ENCODE results near the gene RAB9A. TPM values are rescaled to one million over a fixed set of nuclear protein-coding genes. Genes with fewer than 3 reads are reported as not detected.

RAB9A gene
- total and polyA plus RNA-seq, 3 donors from 2014 or later = 12.9 to 13.2 (median 13.1) TPM

GRCh38 chrX:13695601-13696115 is 6.7 kb downstream of the RAB9A start:
- WGBS, 2 donors = 88 to 92% methylated on average over 4 of the region's 4 CpGs

DNA sequence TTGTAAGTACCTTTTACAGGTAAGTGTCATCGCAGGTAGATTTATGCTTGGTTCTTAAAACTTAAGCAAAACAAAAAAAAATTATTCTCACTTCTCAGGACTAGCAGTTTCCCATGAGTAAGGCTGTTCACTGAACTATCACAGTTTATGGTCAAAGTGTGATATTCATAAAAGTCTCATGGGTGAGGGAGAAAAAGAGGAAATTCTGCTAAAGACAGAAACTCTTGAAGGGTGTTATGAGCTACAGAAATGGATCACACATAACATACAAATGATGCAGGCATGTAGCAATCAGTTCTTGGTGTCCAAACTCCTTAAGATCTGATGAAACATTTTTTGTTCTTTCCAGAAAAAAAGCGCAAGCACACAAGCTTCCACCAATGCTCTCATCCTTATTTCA is 8.5 kb downstream of the RAB9A start:
- Histone ChIP-seq H3K4me3 (no peak overlapping the region), H3K4me1 (no peaks in the 10 kb centered on the region), H3K36me3 (ENCODE audit: low read depth, missing control alignments) (no peaks in the 10 kb centered on the region), H3K9me3 (no peaks in the 10 kb centered on the region), H3K27me3 (no peaks in the 10 kb centered on the region), H3K27ac (no peak overlapping the region)
- 96 to 97% methylated on average over 2 of the region's 2 CpGs for WGBS, 2 donors
- no peak for TF ChIP-seq POLR2A (IDR thresholded peaks at IDR 0.05)
- TF ChIP-seq CTCF (IDR thresholded peaks at IDR 0.05) = no peak
- intact Hi-C loops (cut with DNase I; ENCODE audit: low total_unique reads) = no loop called here
- DNase-seq = no peak

More at GRCh38 chrX:13695601-13696115, 6.7 kb downstream of the RAB9A start:
- Histone ChIP-seq H3K27me3 (no peaks in the 10 kb centered on the region), H3K4me3 (no peak overlapping the region), H3K4me1 (peaks cover 2% of the 10 kb centered on the region), H3K36me3 (ENCODE audit: low read depth, missing control alignments) (no peaks in the 10 kb centered on the region), H3K9me3 (no peaks in the 10 kb centered on the region), H3K27ac (no peak overlapping the region)
- TF ChIP-seq CTCF (IDR thresholded peaks at IDR 0.05) (no peak), POLR2A (IDR thresholded peaks at IDR 0.05) (no peak)
- intact Hi-C loops (cut with DNase I; ENCODE audit: low total_unique reads) = no loop called here
- DNase-seq = no peak

DNA sequence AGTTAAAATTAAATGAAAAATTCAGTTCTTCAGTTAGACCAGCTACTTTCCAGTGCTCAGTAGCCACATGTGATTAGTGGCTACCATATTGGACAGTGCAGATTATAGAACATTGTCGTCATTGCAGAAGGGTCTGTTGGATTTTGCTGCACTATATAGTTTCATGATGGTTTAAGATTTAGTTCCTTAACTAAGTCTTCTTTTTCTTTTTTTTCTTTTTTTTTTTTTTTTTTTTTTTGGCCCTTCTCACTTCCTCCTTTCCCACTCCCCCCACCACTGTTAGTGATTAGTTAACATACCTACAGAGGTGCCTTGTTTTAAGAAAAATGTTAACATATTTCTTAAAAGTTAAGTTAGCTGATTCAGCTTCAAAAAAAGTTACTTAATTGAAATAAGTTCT is 9.0 kb downstream of the RAB9A start:
- intact Hi-C loops (cut with DNase I; ENCODE audit: low total_unique reads) = no loop called here
- Histone ChIP-seq H3K4me3 (no peak overlapping the region), H3K9me3 (no peaks in the 10 kb centered on the region), H3K27ac (no peak overlapping the region), H3K27me3 (no peaks in the 10 kb centered on the region), H3K4me1 (no peaks in the 10 kb centered on the region), H3K36me3 (ENCODE audit: low read depth, missing control alignments) (no peaks in the 10 kb centered on the region)
- no peak for DNase-seq
- TF ChIP-seq POLR2A (IDR thresholded peaks at IDR 0.05) (no peak), CTCF (IDR thresholded peaks at IDR 0.05) (no peak)
- 89 to 100% methylated on average over 1 of the region's 1 CpG for WGBS, 2 donors

DNA sequence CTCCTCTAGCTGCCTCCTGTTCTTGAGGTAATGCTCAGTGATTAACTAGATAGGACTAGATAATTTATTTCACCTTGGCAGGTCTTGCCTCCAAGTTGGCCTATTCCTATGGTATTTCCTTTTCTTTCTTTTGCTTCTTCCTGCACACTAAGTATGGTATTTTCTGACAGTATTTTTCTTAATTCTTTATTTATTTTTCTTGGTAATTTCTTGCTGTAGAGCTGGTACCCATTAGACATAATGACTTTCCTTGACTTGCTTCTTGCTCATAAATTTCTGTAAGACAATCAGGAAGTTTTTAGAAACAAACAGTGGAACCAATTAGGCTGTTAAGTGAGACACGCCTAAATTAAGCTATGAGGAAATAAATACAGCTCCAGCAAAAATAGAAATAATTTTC is 9.5 kb downstream of the RAB9A start:
- H3K9me3 ChIP-seq = no peaks in the 10 kb centered on the region
- intact Hi-C loops (cut with DNase I; ENCODE audit: low total_unique reads) = no loop called here
- no peaks in the 10 kb centered on the region for H3K4me1 ChIP-seq
- H3K4me3 ChIP-seq = no peak overlapping the region
- 47 to 75% methylated on average over 1 of the region's 1 CpG for WGBS, 2 donors
- H3K36me3 ChIP-seq (ENCODE audit: low read depth, missing control alignments) = no peaks in the 10 kb centered on the region
- no peaks in the 10 kb centered on the region for H3K27me3 ChIP-seq
- no peak for DNase-seq
- H3K27ac ChIP-seq = no peak overlapping the region
- TF ChIP-seq CTCF (IDR thresholded peaks at IDR 0.05) (no peak), POLR2A (IDR thresholded peaks at IDR 0.05) (no peak)

DNA sequence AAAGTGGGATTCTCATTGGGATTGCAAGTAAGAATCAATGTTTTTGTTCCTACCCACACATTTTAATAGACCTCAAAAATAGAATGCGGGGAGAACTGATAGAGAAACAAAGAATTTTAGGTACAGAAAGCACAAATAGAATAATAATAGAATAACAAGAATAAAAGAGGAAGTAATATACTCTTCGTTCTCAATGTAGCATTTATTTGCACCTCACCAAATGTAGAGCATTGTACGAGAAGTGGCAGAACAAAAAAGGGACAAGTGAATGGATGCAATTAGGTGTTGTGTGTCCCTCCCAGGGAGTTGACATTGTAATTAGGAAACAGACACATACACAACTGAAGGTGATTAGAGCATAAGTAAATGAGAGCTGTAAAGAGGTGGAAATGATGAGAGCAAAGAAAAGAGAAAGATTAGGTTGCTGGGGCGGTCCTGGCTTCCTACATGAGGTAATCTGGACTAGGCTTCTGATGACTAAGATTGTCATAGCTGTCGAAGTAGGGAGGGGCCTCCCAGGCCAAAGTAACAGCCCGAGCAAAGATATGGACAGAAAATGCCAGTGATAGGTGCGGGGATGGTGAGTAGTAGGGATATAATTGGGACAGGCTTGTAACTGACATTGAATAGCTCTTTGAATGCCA is 10.4 kb downstream of the RAB9A start:
- no peak for TF ChIP-seq POLR2A (IDR thresholded peaks at IDR 0.05)
- TF ChIP-seq CTCF (IDR thresholded peaks at IDR 0.05) = no peak
- Histone ChIP-seq H3K4me1 (no peaks in the 10 kb centered on the region), H3K4me3 (no peak overlapping the region), H3K9me3 (no peaks in the 10 kb centered on the region), H3K36me3 (ENCODE audit: low read depth, missing control alignments) (no peaks in the 10 kb centered on the region), H3K27me3 (no peaks in the 10 kb centered on the region), H3K27ac (no peak overlapping the region)
- WGBS, 2 donors = 54 to 68% methylated on average over 7 of the region's 7 CpGs
- DNase-seq = no peak
- intact Hi-C loops (cut with DNase I; ENCODE audit: low total_unique reads) = no loop called here

Data from testis (tissue), 3 donors.